Measurements from ENCODE around the gene TLE4.
"Not testable (repeated sequence)": the region's sequence is repeated elsewhere in the genome, so short reads cannot be mapped to it uniquely, and the experiment has no call there.

Gene TLE4

DNA sequence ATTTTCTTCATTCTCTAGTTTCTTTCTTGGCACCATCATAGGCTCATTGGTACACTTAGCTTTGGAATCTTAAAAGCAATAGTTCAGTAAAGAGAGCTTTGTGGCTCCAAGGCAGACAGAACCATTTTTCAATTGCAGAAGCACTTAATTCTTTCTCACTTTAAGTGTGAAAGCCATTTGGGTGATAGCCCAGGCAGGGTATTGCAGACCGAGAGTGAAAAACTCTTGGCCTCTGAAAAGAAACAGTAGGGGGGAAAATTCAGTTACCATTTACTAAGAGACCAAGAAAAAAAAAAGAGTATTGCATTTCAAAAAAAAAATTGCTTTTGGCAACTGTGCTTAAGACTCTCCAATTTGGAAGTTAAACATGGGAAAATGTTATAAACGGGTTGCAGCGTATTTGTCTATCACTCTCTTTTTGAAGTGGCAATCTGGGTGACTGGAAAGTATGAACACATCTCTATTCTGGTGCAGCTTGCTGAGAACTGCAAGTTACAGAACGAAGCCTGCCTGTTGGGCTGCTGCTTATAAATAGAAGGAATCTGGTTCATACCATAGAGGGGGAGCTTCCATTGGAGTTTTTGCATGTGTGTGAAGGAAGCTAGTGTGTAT is 170.5 kb downstream of the TLE4 start:
- no peaks in the 10 kb centered on the region for H3K79me2 ChIP-seq
- TF ChIP-seq, protein P1, sequence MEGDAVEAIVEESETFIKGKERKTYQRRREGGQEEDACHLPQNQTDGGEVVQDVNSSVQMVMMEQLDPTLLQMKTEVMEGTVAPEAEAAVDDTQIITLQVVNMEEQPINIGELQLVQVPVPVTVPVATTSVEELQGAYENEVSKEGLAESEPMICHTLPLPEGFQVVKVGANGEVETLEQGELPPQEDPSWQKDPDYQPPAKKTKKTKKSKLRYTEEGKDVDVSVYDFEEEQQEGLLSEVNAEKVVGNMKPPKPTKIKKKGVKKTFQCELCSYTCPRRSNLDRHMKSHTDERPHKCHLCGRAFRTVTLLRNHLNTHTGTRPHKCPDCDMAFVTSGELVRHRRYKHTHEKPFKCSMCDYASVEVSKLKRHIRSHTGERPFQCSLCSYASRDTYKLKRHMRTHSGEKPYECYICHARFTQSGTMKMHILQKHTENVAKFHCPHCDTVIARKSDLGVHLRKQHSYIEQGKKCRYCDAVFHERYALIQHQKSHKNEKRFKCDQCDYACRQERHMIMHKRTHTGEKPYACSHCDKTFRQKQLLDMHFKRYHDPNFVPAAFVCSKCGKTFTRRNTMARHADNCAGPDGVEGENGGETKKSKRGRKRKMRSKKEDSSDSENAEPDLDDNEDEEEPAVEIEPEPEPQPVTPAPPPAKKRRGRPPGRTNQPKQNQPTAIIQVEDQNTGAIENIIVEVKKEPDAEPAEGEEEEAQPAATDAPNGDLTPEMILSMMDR (IDR thresholded peaks at IDR 0.05), result no peak
- H3K27me3 ChIP-seq (ENCODE audit: control insufficient read depth, insufficient read depth, low read length), result no peaks in the 10 kb centered on the region
- H3K9me3 ChIP-seq (ENCODE audit: control insufficient read depth, low read length), result no peaks in the 10 kb centered on the region
- no peaks in the 10 kb centered on the region for H3K4me1 ChIP-seq
- H2AFZ ChIP-seq, result no peak overlapping the region
- H3K4me2 ChIP-seq (ENCODE audit: low read length), result no peak overlapping the region
- no peak overlapping the region for H3K4me3 ChIP-seq (ENCODE audit: low read depth, low read length)
- no peak overlapping the region for H3K9ac ChIP-seq
- H3K36me3 ChIP-seq (ENCODE audit: control insufficient read depth, insufficient read depth, low read length), result no peaks in the 10 kb centered on the region
- no peak overlapping the region for H3K27ac ChIP-seq

DNA sequence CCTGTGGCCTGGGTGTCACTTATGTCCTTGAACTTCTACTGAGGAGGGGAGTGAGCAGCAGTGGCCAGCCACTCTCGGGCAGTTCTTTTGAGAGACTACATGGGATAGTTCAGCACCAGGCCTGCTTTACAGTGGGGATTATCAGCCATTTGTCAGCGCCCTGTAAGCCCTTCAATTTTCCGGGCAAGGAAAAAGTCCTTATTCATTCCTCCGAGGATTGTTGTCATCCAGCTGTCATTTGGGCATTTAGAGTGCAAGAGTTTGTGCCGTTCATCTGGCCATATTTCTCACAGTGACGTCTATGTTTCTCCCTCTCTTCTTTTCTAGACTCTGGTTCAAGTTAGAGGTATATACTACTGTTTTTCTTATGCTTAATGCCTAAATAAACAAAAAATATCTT is 172.8 kb downstream of the TLE4 start:
- TF ChIP-seq, protein P1 (IDR thresholded peaks at IDR 0.05), result no peak
- no peaks in the 10 kb centered on the region for H3K79me2 ChIP-seq
- H3K4me3 ChIP-seq (ENCODE audit: low read depth, low read length), result no peak overlapping the region
- no peak overlapping the region for H3K27ac ChIP-seq
- H3K9ac ChIP-seq, result no peak overlapping the region
- no peak overlapping the region for H2AFZ ChIP-seq
- H3K27me3 ChIP-seq (ENCODE audit: control insufficient read depth, insufficient read depth, low read length), result no peaks in the 10 kb centered on the region
- H3K36me3 ChIP-seq (ENCODE audit: control insufficient read depth, insufficient read depth, low read length), result no peaks in the 10 kb centered on the region
- no peaks in the 10 kb centered on the region for H3K9me3 ChIP-seq (ENCODE audit: control insufficient read depth, low read length)
- no peak overlapping the region for H3K4me2 ChIP-seq (ENCODE audit: low read length)
- H3K4me1 ChIP-seq, result no peaks in the 10 kb centered on the region

DNA sequence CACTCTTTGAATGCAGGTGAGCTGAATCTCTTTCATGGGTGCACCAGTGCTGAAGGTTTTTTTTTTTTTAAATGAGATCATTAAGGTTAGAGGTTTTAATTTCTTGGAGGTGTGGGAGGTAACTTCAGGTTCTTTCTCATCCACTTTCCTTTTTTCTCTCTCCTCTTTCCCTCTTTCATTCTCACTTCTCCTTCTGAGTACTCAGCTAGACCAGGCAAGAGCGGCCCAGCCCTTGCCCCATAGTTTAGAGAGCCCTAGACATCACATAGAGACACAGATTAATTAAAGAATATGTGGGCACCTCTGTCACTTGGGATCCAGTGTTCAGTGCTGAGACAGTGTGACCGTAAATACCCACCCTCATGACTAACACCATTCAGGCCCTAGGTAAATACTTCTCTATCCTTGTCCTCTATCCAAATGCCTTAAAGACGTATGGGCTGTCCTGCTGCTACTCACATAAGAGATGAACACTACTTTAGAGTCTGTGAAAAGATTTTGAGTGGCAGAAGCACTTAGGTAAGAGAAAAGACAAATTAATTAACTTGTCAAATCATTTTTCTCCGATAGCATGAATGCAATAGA is 174.1 kb downstream of the TLE4 start:
- H3K4me2 ChIP-seq (ENCODE audit: low read length), result no peak overlapping the region
- H3K4me1 ChIP-seq, result no peaks in the 10 kb centered on the region
- H3K9me3 ChIP-seq (ENCODE audit: control insufficient read depth, low read length), result no peaks in the 10 kb centered on the region
- H3K9ac ChIP-seq, result no peak overlapping the region
- no peak overlapping the region for H3K27ac ChIP-seq
- no peaks in the 10 kb centered on the region for H3K79me2 ChIP-seq
- H3K27me3 ChIP-seq (ENCODE audit: control insufficient read depth, insufficient read depth, low read length), result no peaks in the 10 kb centered on the region
- TF ChIP-seq, protein P1 (IDR thresholded peaks at IDR 0.05), result no peak
- no peak overlapping the region for H3K4me3 ChIP-seq (ENCODE audit: low read depth, low read length)
- H3K36me3 ChIP-seq (ENCODE audit: control insufficient read depth, insufficient read depth, low read length), result no peaks in the 10 kb centered on the region
- no peak overlapping the region for H2AFZ ChIP-seq

DNA sequence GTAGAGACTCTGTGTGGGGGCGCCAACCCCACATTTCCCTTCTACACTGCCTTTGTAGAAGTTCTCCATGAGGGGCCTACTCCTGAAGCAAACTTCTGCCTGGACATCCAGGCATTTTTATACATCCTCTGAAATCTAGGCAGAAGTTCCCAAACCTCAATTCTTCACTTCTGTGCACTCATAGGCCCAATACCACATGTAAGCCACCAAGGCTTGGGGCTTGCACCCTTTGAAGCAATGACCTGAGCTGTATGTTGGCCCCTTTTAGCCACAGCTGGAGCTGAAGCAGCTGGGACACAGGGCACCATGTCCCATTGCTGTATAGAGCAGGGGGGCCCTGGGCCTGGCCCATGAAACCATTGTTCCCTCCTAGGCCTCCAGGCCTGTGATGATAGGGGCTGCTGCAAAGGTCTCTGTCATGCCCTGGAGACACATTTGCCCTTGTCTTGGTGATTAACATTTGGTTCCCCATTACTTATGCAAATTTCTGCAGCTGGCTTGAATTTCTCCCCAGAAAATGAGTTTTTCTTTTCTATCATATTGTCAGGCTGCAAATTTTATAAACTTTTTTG is 180.2 kb downstream of the TLE4 start:
- not testable (repeated sequence) for H3K4me1 ChIP-seq; H3K36me3 ChIP-seq (ENCODE audit: control insufficient read depth, insufficient read depth, low read length); H3K9ac ChIP-seq; H3K27me3 ChIP-seq (ENCODE audit: control insufficient read depth, insufficient read depth, low read length); H2AFZ ChIP-seq; H3K79me2 ChIP-seq; H3K9me3 ChIP-seq (ENCODE audit: control insufficient read depth, low read length); H3K4me3 ChIP-seq (ENCODE audit: low read depth, low read length); H3K27ac ChIP-seq; H3K4me2 ChIP-seq (ENCODE audit: low read length)

DNA sequence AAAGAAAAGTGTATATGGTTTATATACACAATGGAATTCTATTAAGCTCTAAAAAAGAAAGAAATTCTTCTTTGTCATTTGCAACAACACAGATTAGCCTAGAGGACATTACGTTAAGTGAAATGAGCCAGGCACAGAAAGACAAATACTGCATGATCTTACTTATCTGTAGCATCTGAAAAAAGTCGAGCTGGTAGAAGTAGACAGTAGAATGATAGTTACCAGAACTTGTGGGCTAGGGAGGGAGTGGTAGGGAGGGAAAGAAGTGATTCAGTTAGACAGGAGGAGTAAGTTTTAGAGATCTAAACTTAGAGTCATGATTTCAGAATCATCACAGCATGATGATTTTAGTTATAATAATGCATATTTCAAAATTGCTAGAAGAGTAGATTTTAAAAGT is 184.6 kb downstream of the TLE4 start:
- no peaks in the 10 kb centered on the region for H3K4me1 ChIP-seq
- no peaks in the 10 kb centered on the region for H3K27me3 ChIP-seq (ENCODE audit: control insufficient read depth, insufficient read depth, low read length)
- no peaks in the 10 kb centered on the region for H3K9me3 ChIP-seq (ENCODE audit: control insufficient read depth, low read length)
- H2AFZ ChIP-seq, result no peak overlapping the region
- TF ChIP-seq, protein P1 (IDR thresholded peaks at IDR 0.05), result no peak
- no peak overlapping the region for H3K27ac ChIP-seq
- no peaks in the 10 kb centered on the region for H3K79me2 ChIP-seq
- no peak overlapping the region for H3K9ac ChIP-seq
- H3K36me3 ChIP-seq (ENCODE audit: control insufficient read depth, insufficient read depth, low read length), result no peaks in the 10 kb centered on the region
- H3K4me2 ChIP-seq (ENCODE audit: low read length), result no peak overlapping the region
- H3K4me3 ChIP-seq (ENCODE audit: low read depth, low read length), result no peak overlapping the region
